HCT116 (cell line): ENCODE measurements around the gene FOXI3. TPM values are rescaled to one million over a fixed set of nuclear protein-coding genes. Genes with fewer than 3 reads are reported as not detected.

ENCODE experiments used
- ATAC-seq: fragments of 200-7000 bp; cut with Tn5 transposase; 2 replicates; pipeline ENCODE4 v1.9.1; 2020; ENCODE audit warnings: mild to moderate bottlenecking, moderate library complexity
- BruUV-seq: library from RNA; stranded (reverse); fragments of 400-500 nt; replicated peaks from 2 replicates; lab custom pipeline; 2021; lab: Mats Ljungman, UMichigan
- CTCF ChIA-PET: fragments of 300-600 bp; sonication (Branson Sonifier 250); formaldehyde crosslinking; loops from one replicate; lab custom pipeline; 2021; ENCODE audit warnings: antibody characterized with exemption; lab: Charles Lee
- POLR2A ChIA-PET: fragments of 300-600, 350-600 bp; sonication (Branson Sonifier 250); formaldehyde crosslinking; loops from one replicate; lab custom pipeline; 2021; ENCODE audit warnings: antibody characterized with exemption; lab: Charles Lee
- RAD21 ChIA-PET, 2 experiments: fragments of 300-600 bp; sonication (Branson Sonifier 250); formaldehyde crosslinking; loops; one replicate each; lab custom pipeline; 2023; ENCODE audit warnings: low total read pairs in 2 of 2; ENCODE audit not compliant: uncharacterized antibody in 2 of 2, unreplicated experiment in 2 of 2, low non-redundant PET in 1 of 2; lab: Charles Lee
- DNase-seq: peaks from one replicate; pipeline ENCODE4 v3.0.0-alpha.2; 2010; ENCODE audit warnings: low read depth, low spot score
- H2AFZ ChIP-seq: fragments of 200-600 bp; shearing (Covaris generic), sonication (generic); 2 replicates; pipeline ENCODE4 v1.6.1; 2017; ENCODE audit warnings: low read depth, mixed run types, mixed read lengths, antibody characterized with exemption, low read length; ENCODE audit not compliant: poor library complexity, severe bottlenecking
- H3K27ac ChIP-seq: 2 replicates; pipeline ENCODE4 v1.5.1; 2012; ENCODE audit warnings: low read depth, low read length
- H3K27me3 ChIP-seq: fragments of 200-600 bp; sonication (generic); 2 replicates; pipeline ENCODE4 v1.6.1; 2016; ENCODE audit warnings: mixed run types, low read length, mixed read lengths; ENCODE audit not compliant: insufficient read depth
- H3K36me3 ChIP-seq, 2 experiments: fragments of 200-500 bp in 1 of 2; fragments of 200-600 bp in 1 of 2; sonication (Bioruptor generic) in 1 of 2; sonication (generic) in 1 of 2; 2 replicates each; pipeline versions ENCODE4 v1.5.1 to v1.6.1; 2014 to 2016; ENCODE audit warnings: low read length in 2 of 2, inconsistent platforms in 1 of 2, mixed read lengths in 1 of 2, mixed run types in 1 of 2; ENCODE audit not compliant: insufficient read depth in 2 of 2, control insufficient read depth in 1 of 2
- H3K4me1 ChIP-seq, 2 experiments: fragments of 200-600 bp in 1 of 2; sonication (generic) in 1 of 2; 2 replicates each; pipeline versions ENCODE4 v1.5.1 to v1.6.1; 2012 to 2017; ENCODE audit warnings: low read length in 2 of 2, inconsistent platforms in 1 of 2, mild to moderate bottlenecking in 1 of 2, mixed read lengths in 1 of 2, mixed run types in 1 of 2, moderate library complexity in 1 of 2; ENCODE audit not compliant: insufficient read depth in 2 of 2, control insufficient read depth in 1 of 2
- H3K4me2 ChIP-seq: fragments of 200-600 bp; sonication (generic); 2 replicates; pipeline ENCODE4 v1.6.1; 2017; ENCODE audit warnings: mixed run types, low read length, mixed read lengths
- H3K4me3 ChIP-seq, 2 experiments: fragments of 200-600 bp in 1 of 2; sonication (generic) in 1 of 2; replicated peaks in 1 of 2; 2 replicates each; pipeline ENCODE4 v1.5.1; 2011 to 2016; ENCODE audit warnings: low read length in 2 of 2, control low read depth in 1 of 2, low read depth in 1 of 2, mild to moderate bottlenecking in 1 of 2, mixed read lengths in 1 of 2, mixed run types in 1 of 2
- H3K79me2 ChIP-seq: fragments of 200-600 bp; sonication (generic); 2 replicates; pipeline ENCODE4 v1.6.1; 2017; ENCODE audit warnings: mild to moderate bottlenecking, mixed run types, low read length, moderate library complexity, mixed read lengths; ENCODE audit not compliant: insufficient read depth
- H3K9ac ChIP-seq: fragments of 200-600 bp; sonication (generic); 2 replicates; pipeline ENCODE4 v1.6.1; 2016; ENCODE audit warnings: low read length, mixed read lengths
- H3K9me2 ChIP-seq: fragments of 200-600 bp; sonication (generic), shearing (Covaris generic); 2 replicates; pipeline ENCODE4 v1.6.1; 2017; ENCODE audit warnings: mixed run types, mild to moderate bottlenecking, moderate library complexity; ENCODE audit not compliant: insufficient read depth
- H3K9me3 ChIP-seq, 2 experiments: fragments of 200-500 bp in 1 of 2; fragments of 200-600 bp in 1 of 2; sonication (Bioruptor generic) in 1 of 2; sonication (generic) in 1 of 2; 2 replicates each; pipeline ENCODE4 v1.6.1; 2014 to 2017; ENCODE audit warnings: low read length in 2 of 2, mixed read lengths in 2 of 2, inconsistent platforms in 1 of 2, low read depth in 1 of 2, mild to moderate bottlenecking in 1 of 2, mixed run types in 1 of 2, moderate library complexity in 1 of 2; ENCODE audit not compliant: control insufficient read depth in 1 of 2, insufficient read depth in 1 of 2
- H4K20me1 ChIP-seq: fragments of 200-600 bp; sonication (generic), shearing (Covaris generic); 2 replicates; pipeline ENCODE4 v1.6.1; 2017; ENCODE audit warnings: mixed run types, mild to moderate bottlenecking, moderate library complexity; ENCODE audit not compliant: insufficient read depth
- ATF3 ChIP-seq: IDR thresholded peaks from 2 replicates; pipeline ENCODE4 v1.6.1; 2012
- CBX3 ChIP-seq: IDR thresholded peaks from 2 replicates; pipeline ENCODE4 v1.6.1; 2012; ENCODE audit warnings: low read depth
- CEBPB ChIP-seq: IDR thresholded peaks from 2 replicates; pipeline ENCODE4 v1.6.1; 2012; ENCODE audit warnings: low read depth
- CTCF ChIP-seq, 3 experiments: fragments of 200-600 bp in 1 of 3; sonication (generic) in 1 of 3; IDR thresholded peaks in 2 of 3; conservative IDR thresholded peaks in 1 of 3; 2 replicates each; pipeline ENCODE4 v1.5.1; 2012 to 2017; ENCODE audit warnings: low read depth in 2 of 3, low read length in 2 of 3, antibody characterized with exemption in 1 of 3, borderline replicate concordance in 1 of 3, control low read depth in 1 of 3, mild to moderate bottlenecking in 1 of 3, mixed read lengths in 1 of 3, mixed run types in 1 of 3, moderate library complexity in 1 of 3; ENCODE audit not compliant: insufficient read depth in 1 of 3
- EGR1 ChIP-seq: IDR thresholded peaks from 2 replicates; pipeline ENCODE4 v1.6.1; 2012; ENCODE audit warnings: low read depth
- EZH2phosphoT487 ChIP-seq: fragments of 200-600 bp; IDR thresholded peaks from 2 replicates; pipeline ENCODE4 v1.6.1; 2018; ENCODE audit warnings: antibody characterized with exemption, borderline replicate concordance
- FOSL1 ChIP-seq: IDR thresholded peaks from 2 replicates; pipeline ENCODE4 v1.6.1; 2012; ENCODE audit warnings: low read depth
- JUND ChIP-seq: IDR thresholded peaks from 2 replicates; pipeline ENCODE4 v1.6.1; 2012
- MAX ChIP-seq: IDR thresholded peaks from 2 replicates; pipeline ENCODE4 v1.6.1; 2012
- POLR2A ChIP-seq: IDR thresholded peaks from 2 replicates; pipeline ENCODE4 v1.7.0; 2011; ENCODE audit warnings: borderline replicate concordance; ENCODE audit not compliant: insufficient read depth, insufficient read length; ENCODE audit errors: extremely low read depth
- POLR2AphosphoS5 ChIP-seq: IDR thresholded peaks from 2 replicates; pipeline ENCODE4 v1.6.1; 2011; ENCODE audit warnings: mild to moderate bottlenecking, low read depth, low read length, moderate library complexity
- REST ChIP-seq: IDR thresholded peaks from 2 replicates; pipeline ENCODE4 v1.6.1; 2012; ENCODE audit warnings: low read depth
- SIN3A ChIP-seq: IDR thresholded peaks from 2 replicates; pipeline ENCODE4 v1.6.1; 2012; ENCODE audit warnings: low read depth
- SRF ChIP-seq: IDR thresholded peaks from 2 replicates; pipeline ENCODE4 v1.6.1; 2012; ENCODE audit warnings: low read depth
- YY1 ChIP-seq: IDR thresholded peaks from 2 replicates; pipeline ENCODE4 v1.6.1; 2011; ENCODE audit warnings: low read length, low read depth, moderate library complexity, mild to moderate bottlenecking; ENCODE audit not compliant: insufficient replicate concordance; ENCODE audit errors: extremely low read depth
- ZFX ChIP-seq: fragments of 450-650 bp; IDR thresholded peaks from 2 replicates; pipeline ENCODE4 v1.6.1; 2017
- ZNF274 ChIP-seq: fragments of 200-500 bp; sonication (Bioruptor generic); IDR thresholded peaks from 2 replicates; pipeline ENCODE4 v1.6.1; 2014; ENCODE audit warnings: mild to moderate bottlenecking, low read depth, low read length, inconsistent platforms
- intact Hi-C: fragments of 100-400 bp; cut with micrococcal nuclease; formaldehyde crosslinking; loops from 2 replicates; pipeline ENCODE4 v1.10.0; 2022
- total RNA-seq: library from RNA; stranded (reverse); gene quantifications from one replicate; pipeline ENCODE4 v1.2.1, GENCODE V29; 2021; ENCODE audit not compliant: unreplicated experiment
- TF ChIP-seq, protein P1 (sequence below): IDR thresholded peaks from 2 replicates; pipeline ENCODE4 v1.6.1; 2011; ENCODE audit warnings: mild to moderate bottlenecking, low read length, moderate library complexity; ENCODE audit not compliant: insufficient replicate concordance; ENCODE audit errors: extremely low read depth

FOXI3 gene
- total RNA-seq, 1 experiment from 2014 or later: not detected

DNA sequence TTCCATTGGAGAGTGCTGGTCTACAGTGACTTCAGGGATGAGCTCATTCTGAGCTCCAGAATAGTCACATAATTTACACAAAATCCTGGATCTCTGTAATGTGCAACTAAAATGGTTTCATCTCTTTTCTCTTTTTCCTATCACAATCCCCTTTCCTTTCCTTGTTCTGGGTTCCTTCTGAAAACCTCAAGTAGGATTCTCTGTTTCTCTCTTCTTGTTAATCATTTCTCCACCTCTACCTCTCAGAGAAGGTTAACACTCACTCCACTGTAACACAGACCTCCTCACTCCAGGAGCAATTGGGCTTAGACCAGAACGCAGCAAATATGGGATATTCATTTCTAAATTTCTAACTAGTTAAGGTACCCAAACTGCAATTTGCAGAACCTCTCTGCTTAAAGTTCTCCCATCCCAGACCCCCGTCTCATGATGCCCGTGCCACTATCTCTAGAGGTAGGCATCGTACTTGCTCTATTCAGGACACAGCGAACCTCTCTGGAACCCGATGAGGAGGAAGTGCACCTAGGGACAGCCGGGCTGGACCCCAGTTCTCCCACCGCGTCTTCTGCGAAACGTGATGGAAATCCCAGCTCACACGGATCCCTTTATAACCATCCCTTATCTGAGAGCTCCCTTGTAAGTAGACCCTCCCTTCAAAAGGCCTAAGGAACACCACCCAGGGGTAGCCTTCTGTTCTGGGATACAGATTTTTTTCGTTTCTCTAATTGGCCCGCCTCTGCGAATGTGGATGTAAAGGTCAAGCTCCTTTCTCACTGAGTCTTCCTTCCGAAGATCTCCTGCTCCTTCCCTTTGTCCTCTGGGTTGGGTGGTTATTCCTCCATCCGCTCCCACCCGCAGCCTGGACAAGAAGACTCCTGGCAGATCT lies 1.3 kb downstream of the FOXI3 start:
- no peak overlapping the region for H3K4me3 ChIP-seq
- POLR2A ChIA-PET: no interaction called here
- intact Hi-C loops: loop anchor here (10.0 kb wide), 1 partner anchor 386 kb away; the partner anchor contains the start of gene SMYD1
- H3K4me2 ChIP-seq: no peak overlapping the region
- no peaks in the 10 kb centered on the region for H3K79me2 ChIP-seq
- H3K27ac ChIP-seq: no peak overlapping the region
- H2AFZ ChIP-seq: no peak overlapping the region
- no peaks in the 10 kb centered on the region for H3K27me3 ChIP-seq
- TF ChIP-seq FOSL1: no peak
- TF ChIP-seq ZFX: no peak
- TF ChIP-seq, protein P1, sequence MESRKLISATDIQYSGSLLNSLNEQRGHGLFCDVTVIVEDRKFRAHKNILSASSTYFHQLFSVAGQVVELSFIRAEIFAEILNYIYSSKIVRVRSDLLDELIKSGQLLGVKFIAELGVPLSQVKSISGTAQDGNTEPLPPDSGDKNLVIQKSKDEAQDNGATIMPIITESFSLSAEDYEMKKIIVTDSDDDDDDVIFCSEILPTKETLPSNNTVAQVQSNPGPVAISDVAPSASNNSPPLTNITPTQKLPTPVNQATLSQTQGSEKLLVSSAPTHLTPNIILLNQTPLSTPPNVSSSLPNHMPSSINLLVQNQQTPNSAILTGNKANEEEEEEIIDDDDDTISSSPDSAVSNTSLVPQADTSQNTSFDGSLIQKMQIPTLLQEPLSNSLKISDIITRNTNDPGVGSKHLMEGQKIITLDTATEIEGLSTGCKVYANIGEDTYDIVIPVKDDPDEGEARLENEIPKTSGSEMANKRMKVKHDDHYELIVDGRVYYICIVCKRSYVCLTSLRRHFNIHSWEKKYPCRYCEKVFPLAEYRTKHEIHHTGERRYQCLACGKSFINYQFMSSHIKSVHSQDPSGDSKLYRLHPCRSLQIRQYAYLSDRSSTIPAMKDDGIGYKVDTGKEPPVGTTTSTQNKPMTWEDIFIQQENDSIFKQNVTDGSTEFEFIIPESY: no peak
- TF ChIP-seq SIN3A: no peak
- TF ChIP-seq ATF3: no peak
- TF ChIP-seq EGR1: no peak
- TF ChIP-seq CBX3: no peak
- TF ChIP-seq CTCF (IDR thresholded peaks at IDR 0.05 in 2 of 3, conservative IDR thresholded peaks at IDR 0.05 in 1 of 3; ENCODE audit: borderline replicate concordance in 1 of 3, insufficient read depth in 1 of 3, low read depth in 2 of 3, low read length in 2 of 3): no peak
- TF ChIP-seq ZNF274: no peak
- TF ChIP-seq POLR2A: no peak
- no peak for TF ChIP-seq YY1
- no peak for TF ChIP-seq JUND
- TF ChIP-seq MAX: no peak
- no peak for TF ChIP-seq SRF
- TF ChIP-seq REST: no peak
- TF ChIP-seq EZH2phosphoT487: no peak
- no peak for TF ChIP-seq POLR2AphosphoS5
- TF ChIP-seq CEBPB: no peak
- TF ChIP-seq, all 23 proteins: peak for 0
- no peak for DNase-seq
- no peak for ATAC-seq
- RAD21 ChIA-PET: no interaction called here
- Histone ChIP-seq H3K9me2 (no peaks in the 10 kb centered on the region), H3K9ac (no peak overlapping the region), H3K36me3 (no peaks in the 10 kb centered on the region), H3K9me3 (no peaks in the 10 kb centered on the region), H3K4me1 (no peaks in the 10 kb centered on the region; a peak in 1 of 4 replicates), H4K20me1 (no peaks in the 10 kb centered on the region)
- CTCF ChIA-PET: interaction anchor here (1.0 kb wide), 1 partner anchor 261 kb away, joined by 3 read pairs; no protein-coding TSS in a partner anchor
- BruUV-seq: no TSS peak
